Frontal cortex (tissue), 4 donors: ENCODE data around the gene SCLT1. TPM values are rescaled to one million over a fixed set of nuclear protein-coding genes. Genes with fewer than 3 reads are reported as not detected.
A peak's percentile ranks its signal among the peaks of the same experiment; 100 is the strongest.
"Not testable (repeated sequence)": the region's sequence is repeated elsewhere in the genome, so short reads cannot be mapped to it uniquely, and the experiment has no call there.

Source experiments
- DNase-seq, 2 donors: peaks; one replicate each; pipeline ENCODE4 v3.0.0; 2012; ENCODE audit warnings: low spot score in 2 of 2
- FAIRE-seq: peaks from 2 replicates; lab custom pipeline; 2012; peaks lifted over from hg19 to GRCh38; lab: Jason Lieb, UNC
- total RNA-seq: library from RNA; depleted of rRNA; stranded (reverse); fragments of >200 nt; gene quantifications from one replicate; pipeline ENCODE4 v1.2.3, GENCODE V29; 2014
- donor health status: control.
- donor health status: control.
- donor health status: control.

The SCLT1 gene
- total RNA-seq, 1 donor from 2014 or later = 89.3 TPM

DNA sequence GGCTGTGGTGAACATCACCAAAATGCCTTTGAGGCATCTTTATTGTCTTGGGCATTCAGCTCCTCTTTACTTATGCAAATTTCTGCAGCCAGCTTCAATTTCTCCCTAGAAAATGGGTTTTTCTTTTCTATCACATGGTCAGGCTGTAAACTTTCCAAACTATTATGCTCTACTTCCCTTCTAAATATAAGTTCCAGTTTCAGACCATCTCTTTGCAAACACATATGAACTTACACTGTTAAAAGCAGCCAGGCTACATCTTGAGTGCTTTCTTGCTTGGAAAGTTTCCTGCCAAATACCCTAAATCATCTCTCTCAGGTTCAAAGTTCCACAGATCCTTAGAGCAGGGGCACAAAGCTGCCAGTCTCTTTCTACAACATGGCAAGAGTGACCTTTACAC lies 13.2 kb downstream of the SCLT1 start:
- FAIRE-seq = no peak
- no peak for DNase-seq

DNA sequence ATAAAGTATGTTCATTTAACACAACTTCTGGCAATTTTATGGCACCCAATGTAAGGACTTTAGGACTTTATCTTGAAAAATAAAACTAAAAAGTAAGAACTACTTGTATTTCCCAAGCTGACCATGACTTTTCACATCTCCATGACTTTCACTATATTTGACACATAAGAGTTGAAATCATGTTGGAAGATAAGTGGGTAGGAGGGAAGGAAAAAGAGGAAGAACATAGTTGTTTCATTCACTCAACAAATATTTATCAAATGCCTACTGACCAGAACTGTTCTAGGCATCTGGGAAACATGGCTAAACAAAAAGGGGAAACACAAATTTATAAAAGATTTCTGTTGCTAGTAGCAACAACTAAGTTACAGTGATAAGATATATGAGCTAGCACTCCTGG lies 16.0 kb downstream of the SCLT1 start:
- FAIRE-seq = no peak

DNA sequence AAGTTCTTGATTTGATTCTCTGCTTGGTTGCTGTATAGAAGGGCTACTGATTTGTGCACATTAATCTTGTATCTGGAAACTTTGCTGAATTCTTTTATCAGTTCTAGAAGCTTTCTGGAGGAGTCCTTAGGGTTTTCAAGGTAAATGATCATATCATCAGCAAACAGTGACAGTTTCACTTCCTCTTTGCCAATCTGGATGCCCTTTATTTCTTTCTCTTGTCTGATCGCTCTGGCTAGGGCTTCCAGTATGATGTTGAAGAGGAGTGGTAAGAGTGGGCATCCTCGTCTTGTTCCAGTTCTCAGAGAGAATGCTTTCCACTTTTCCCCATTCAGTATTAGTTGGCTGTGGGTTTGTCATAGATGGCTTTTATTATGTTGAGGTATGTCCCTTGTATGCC lies 23.8 kb downstream of the SCLT1 start:
- DNase-seq, FAIRE-seq: not testable (repeated sequence)

More for the DNA sequence above, 16.0 kb downstream of the SCLT1 start:
- DNase-seq = no peak

DNA sequence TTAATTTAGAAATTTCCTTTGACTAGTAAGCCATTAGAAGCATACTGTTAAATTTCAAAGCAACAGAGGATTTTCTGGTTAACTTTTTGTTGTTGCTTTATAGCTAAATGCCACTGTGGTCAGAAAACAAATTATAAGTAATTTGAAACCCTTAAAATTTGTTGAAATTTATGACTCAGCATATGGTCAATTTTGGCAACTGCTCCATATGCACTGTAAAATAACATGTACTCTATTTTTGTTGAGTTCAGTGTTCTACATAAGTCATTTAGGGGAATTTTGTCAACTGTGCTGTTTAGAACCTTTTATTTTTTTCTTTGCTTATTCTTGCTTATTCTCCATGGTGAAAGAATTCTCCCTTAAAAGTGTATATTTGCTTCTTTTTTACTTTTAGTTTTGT lies 28.6 kb downstream of the SCLT1 start:
- FAIRE-seq (peak; percentile 37), DNase-seq (no peak)

DNA sequence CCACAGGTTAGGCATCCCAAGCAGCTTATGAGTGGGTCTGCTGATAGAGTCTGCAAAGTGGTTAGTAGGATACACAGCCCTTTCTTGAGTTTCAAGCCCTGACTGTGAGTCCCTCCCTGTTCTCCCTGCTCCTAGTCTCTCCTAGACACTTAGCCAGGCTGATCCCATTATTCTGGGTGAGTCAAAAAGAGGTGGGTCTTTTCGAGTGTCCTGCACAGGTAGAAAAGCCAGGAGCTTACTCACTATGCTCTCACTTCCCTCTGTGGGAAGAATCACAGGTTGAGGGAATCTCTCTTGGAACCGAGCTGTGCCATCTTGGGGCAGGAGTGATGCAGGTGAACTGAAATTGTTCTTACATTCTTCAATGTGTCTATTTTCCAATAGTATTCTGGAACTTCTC lies 29.7 kb downstream of the SCLT1 start:
- DNase-seq (no peak), FAIRE-seq (no peak)

DNA sequence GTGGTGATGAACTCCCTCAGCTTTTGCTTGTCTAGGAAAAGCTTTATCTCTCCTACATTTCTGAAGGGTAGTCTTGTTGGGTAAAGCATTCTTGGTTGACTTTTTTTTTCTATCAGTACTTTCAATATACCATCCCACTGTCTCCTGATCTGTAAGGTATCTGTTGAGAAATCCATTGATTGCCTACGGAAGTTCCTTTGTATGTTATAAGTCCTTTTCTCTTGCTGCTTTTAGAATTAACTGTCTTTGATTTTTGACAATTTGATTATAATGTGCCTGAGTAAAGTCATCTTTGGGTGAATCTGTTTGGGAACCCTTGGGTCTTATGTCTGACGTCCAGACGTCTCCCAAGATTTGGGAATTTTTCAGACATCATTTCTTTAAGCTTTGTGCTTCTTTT lies 30.8 kb downstream of the SCLT1 start:
- DNase-seq (no peak), FAIRE-seq (no peak)

DNA sequence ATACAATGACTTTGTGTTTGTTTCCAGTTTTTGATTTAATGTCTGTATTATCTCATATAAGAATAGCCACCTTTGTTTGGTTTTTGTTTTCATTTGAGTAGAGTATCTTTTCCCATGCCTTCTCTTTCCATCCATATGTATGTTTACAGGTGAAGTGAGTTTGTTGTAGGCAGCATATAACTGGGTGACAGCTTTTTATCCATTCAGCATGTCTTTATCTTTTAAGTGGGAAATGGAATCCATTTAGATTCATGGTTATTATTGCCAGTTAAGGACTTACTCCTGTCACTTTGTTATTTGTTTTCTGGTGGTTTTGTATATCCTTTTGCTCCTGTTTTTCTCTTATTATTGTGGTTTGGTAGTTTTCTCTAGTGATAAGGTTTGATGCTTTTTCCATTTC lies 34.3 kb downstream of the SCLT1 start:
- FAIRE-seq (no peak), DNase-seq (no peak)

DNA sequence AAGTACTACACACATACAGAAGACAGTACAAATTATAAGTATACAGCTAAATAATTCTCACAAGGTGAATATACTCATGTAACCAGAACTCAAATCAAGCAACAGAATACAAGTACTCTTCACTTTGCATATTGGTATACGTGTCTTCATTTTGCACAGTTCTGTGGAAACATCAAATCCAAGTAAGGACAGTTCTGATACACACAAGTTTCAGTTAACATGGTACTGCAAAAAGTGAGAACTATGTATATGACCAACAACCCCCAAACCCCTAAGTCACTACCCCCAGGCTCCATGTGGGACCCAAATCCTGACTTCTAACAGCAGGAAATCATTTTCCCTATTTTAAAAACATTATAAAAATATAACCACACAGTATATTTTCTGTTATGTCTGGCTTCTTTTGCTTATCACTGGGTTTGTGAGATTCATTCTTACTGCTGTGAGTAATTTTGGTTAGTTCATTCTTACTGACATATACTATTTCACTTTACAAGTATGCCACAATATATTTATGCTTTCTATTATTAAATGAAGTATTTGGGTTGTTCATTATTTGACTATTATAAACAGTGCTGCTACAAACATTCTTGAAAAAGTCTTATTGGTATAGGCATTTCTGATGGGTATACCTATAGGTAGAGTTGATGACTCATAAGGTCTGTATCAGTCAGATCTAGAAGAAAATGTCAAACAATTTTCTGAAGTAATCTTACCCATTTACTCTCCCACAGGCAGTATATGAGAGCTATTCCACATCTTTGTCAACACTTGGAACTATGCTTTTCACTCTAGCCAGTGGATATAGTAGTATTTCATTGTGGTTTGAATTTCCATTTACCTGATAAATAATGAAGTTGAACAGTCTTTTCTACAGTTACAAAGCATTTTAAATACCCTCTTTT lies 47.0 kb downstream of the SCLT1 start:
- FAIRE-seq = no peak
- no peak for DNase-seq

DNA sequence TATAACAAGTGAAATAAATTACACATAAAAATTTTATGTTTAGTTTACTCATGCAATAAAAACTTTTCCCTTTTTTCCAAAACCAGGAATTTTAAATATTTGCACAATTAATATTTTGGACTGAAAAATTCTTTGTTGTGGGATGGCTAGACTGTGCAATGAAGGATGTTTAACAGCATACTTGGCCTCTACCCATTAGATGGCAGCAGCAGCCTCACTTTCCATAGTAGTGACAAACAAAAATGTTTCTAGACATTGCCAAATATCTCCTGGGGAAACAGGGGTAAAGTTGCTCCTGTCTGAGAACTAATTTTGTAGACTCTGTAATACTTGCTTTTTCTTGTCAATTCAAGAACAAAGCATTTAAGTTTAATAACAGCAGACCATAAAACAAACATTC lies 49.8 kb downstream of the SCLT1 start:
- FAIRE-seq (peak; percentile 39), DNase-seq (no peak)

DNA sequence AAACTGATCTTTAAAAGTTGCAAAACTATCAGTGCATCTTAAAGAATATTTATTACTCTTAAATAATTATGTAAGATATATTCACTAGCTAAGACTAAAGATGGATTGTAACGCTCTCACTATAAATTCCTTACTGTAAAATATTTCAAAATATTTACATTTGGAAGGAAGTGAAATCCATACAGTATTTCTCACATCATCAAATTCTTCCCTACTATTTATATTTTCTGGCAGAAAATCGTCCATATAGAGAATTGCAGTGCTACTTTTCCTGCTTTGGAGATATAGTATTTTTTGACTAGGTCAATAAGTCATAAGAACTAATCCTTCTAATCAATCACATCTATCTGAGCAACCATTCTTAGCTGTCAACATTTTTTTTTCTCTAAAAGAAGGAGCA lies 52.9 kb downstream of the SCLT1 start:
- DNase-seq (no peak), FAIRE-seq (no peak)

DNA sequence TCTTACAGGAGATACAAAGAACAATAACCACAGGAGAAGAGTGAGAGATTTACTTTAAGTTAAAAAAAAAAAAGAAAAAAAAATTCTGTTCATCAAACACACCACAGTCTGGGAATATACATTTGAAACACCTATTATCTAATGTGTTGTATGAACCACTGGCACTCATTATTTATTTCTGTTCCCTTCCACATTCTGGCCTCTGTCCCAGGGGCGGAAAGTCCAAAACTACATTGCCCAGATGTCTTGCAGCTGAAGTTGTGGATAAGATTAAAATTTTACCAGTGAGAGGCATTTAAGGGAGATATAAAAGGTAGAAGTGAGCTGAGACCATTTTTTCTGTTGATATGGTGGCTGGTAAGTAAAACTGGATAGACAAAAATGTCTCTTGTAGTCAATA lies 56.2 kb downstream of the SCLT1 start:
- FAIRE-seq = no peak
- DNase-seq = no peak

DNA sequence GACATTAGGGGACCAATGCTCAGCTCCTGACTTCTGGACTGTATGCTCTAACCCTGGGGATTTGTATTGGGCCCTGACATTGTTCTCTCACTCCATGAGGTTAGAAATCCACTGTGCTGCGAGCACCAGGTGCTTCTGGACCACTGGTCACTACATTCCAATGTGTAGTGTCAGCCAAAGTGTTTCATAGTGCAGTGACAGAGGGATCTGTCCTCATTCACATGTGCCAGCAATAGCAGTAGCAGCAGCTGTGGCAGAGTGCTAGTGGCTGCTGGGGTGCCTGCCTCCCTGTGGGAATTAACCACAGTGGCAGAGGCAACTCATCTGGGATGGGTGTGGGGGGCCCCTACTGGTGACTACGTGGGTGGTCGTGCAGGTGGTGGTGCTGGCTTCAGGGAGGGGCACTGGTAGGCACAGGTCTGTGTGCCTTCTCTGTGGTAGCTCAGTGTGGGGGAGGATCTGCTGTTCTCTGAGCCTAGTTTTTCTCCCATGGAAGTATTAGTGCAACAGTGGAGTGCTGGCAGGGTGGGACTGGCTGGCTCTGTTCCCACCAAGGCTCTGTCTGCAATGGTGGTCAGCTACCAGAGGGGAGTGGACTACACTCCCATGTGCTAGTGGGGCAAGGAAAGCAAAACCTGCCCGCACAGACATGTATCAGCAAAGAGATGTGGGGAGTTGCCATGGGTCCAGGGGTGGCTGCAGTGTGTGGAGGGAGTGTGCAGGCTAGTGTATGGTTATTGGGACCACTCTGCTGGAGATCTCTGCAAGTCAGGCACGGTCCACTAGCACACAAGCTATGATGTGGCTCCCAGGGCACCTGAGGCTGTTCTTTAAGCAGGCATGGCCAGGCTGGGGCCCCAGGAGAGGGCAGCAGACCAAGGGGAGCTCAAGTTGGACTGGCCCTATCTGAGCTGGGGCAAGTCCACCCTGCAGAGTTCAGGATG lies 78.5 kb downstream of the SCLT1 start:
- FAIRE-seq = no peak
- no peak for DNase-seq

DNA sequence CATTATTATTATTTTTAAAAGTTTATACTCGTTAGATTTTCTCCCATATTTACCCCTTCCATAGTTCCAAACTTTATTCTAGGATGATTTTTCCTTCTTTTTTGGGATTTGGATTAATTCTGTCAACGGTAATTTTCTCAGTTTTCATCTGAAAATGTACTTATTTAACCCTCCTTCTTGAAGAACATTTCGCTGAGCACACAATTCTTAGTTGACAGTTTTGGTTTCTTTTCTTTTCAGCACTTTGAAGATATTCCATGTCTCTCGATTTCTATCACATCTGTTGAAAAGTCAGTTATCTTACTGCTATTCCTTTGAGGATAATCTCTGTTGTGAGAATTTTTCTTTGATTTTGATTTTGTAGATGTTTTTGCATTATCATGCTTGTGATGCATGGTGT lies 85.2 kb downstream of the SCLT1 start:
- FAIRE-seq (no peak), DNase-seq (no peak)

DNA sequence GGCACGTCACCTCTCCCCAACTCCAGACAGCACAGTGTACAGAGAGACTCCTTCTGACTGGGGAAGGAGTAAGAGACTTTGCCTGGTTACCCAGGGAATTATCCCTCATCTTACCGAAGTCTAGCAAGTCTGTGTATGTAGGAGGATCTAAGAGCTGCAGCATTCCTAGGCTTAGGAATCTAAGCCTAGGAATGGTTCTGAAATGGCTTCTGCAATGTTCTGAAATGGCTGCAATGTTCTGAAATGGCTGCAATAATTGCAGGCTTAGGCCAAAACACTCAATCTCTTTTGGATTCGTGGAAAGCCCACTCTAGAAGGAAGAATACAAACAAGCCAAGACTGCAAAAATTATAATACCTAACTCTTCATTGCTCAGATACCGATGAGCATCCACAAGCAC lies 106.4 kb downstream of the SCLT1 start:
- no peak for FAIRE-seq
- DNase-seq = no peak

DNA sequence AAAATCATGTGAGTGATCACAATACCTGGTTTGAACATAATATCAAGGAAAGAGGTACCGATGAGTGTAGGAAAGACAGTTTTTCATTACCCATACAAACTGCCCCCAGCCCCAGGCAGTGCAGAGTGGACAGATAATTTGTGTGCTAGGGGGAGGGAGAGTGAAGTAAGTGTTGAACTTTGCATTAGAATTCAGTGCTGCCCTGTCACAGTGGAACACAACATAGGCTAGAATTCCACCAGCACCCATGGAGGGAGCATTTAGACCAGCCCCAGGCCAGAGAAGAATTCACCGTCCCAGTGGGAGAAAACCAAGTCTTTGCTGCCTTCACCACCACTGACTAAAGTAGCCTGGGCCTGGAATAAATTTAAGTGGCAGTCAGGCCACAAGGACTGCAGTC lies 107.3 kb downstream of the SCLT1 start:
- FAIRE-seq (no peak), DNase-seq (no peak)

DNA sequence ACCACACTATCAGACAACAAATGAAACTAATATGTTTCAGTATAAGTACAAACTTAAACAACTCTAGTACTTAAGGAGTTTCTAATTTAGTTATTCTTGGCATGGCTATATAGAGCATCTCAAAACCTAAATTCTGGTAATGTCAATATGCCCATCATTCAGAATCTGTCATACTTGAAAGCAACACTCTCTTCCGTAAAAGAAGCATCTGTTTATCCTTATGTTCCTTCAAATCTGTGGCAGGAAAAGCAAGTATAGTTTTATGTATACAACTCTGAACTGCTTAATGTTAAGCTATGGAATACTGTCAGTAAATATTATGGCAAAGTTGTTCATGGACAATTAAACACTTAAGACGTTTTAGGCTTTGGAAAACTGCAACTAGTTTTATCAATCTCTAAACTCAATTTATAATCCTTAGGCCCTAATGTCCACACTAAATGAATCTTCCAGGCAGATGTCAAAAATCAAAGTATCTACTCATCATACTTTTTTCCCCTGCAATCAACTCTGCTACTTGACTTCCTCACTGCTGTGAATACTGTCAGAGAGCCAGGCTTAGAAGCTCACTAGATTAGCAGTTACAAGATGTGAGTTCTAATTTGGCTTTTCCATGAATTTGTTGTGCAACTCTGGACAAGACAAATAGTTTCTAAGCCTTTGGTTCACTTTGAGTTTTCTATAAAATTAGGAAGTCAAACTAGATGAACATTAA lies 109.4 kb downstream of the SCLT1 start:
- FAIRE-seq (no peak), DNase-seq (no peak)

DNA sequence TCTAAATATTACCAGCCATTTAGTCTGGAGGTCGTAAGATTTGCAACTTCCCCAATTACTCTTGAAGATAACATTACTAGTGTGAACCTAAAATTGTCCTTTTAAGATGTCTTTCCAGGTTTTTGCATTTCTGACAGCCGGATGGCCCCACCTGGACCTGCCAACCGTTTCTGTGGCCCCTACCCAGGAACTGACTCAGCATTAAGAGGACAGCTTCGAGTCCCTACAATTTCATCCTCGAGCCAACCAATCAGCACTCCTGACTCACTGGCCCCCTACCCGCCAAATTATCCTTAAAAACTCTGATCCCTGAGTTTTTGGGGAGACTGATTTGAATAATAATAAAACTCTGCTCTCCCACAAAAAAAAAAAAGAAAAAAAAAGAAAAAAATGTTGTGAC lies 112.0 kb downstream of the SCLT1 start:
- no peak for FAIRE-seq
- no peak for DNase-seq

DNA sequence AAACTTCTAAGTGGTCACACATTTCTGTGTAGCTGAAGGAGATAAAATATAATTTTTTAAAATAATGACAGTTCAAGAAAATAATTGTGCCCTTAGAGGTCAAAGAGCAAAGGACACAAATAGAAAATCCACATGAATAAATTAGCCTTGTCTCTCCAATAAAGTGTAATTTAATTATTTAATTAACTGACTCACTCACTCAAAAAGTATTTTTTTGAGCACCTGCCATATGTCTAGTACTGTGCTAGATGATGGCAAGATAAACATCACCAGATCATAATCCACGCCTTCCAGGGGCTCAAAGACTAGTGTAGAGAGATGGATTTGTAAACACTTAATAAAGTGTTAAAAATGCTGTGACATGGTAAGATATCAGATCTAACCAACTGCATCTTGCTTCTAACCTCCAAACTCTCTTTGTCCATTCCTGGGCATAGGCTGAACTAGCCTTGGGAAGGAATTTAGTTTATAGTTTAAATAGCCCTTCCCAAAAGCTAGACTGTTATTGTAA lies 112.5 kb downstream of the SCLT1 start:
- DNase-seq = no peak
- FAIRE-seq = no peak

DNA sequence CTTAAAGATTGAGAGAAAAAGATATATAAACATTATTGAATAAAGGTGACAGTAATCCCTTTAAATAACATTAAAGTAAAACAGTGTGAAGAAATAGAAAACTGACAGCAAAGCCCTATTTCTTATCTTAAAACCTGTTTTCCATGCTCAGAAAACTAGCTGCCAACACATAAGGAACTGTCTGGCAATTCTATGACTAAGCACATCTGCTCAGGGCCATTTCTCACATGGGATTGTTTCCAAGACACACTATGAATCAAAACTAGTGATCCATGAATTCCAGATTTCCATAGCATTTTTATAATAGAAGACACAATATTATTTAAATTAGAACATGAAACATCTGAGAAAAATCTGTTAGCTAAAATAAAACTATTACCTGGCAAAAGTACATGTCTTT lies 113.4 kb downstream of the SCLT1 start:
- no peak for FAIRE-seq
- peak in 1 of 2 donors; percentile 3 for DNase-seq

DNA sequence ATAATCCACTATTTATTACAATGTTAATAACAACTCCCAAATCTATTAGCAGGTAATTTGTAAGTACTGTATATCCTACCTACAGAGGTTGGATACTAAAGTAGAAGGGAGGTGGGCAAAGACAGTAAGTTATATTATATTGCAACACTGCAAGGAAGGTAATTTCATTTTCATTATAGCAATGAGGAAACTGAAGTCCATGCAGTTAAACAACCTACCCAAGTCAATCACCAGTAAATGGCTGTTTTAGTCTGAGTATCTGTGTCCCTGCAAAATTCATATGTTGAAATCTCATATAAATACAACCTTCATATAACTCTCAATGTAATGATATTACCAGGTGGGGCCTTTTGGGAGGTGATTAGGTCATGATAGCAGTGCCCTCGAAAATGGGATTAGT lies 114.4 kb downstream of the SCLT1 start:
- no peak for DNase-seq
- FAIRE-seq = no peak
